ENCODE results near the gene APBA1.

- TF ChIP-seq CTCF (IDR thresholded peaks at IDR 0.05; ENCODE audit: low read depth, low read length, poor library complexity, severe bottlenecking) (no peak), EZH2phosphoT487 (IDR thresholded peaks at IDR 0.05; ENCODE audit: borderline replicate concordance, low read length) (no peak)
These were observed 156.4 kb downstream of the APBA1 start for GRCh38 chr9:69515810-69516209.
